GM21737 (cell line): ENCODE results near the gene TNFSF18.

Experiments used
- ATAC-seq: cut with Tn5 transposase; IDR thresholded peaks from one replicate; pipeline ENCODE4 v1.9.1; 2021; ENCODE audit warnings: mild to moderate bottlenecking, moderate library complexity; ENCODE audit not compliant: unreplicated experiment

The TNFSF18 gene

GRCh38 chr1:173042806-173043205 lies 7.9 kb downstream of the TNFSF18 start:
- no peak for ATAC-seq

DNA sequence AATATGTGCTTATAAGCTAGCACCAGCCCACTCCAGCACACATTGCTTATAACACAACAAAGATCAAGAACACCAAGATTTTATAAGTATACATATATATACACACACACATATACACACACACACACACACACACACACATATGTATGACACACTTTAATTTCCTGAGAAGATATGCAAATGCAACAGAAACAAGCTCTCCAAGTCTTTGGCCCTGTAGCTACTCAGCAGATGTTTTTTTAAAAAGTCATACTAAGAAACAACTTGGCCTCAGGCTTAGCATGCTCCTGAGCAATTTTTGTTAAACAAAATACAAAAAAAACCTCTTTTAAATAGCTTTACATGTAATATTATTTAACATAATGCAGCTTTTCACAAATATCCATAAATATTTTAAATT lies 11.1 kb downstream of the TNFSF18 start:
- ATAC-seq: no peak

DNA sequence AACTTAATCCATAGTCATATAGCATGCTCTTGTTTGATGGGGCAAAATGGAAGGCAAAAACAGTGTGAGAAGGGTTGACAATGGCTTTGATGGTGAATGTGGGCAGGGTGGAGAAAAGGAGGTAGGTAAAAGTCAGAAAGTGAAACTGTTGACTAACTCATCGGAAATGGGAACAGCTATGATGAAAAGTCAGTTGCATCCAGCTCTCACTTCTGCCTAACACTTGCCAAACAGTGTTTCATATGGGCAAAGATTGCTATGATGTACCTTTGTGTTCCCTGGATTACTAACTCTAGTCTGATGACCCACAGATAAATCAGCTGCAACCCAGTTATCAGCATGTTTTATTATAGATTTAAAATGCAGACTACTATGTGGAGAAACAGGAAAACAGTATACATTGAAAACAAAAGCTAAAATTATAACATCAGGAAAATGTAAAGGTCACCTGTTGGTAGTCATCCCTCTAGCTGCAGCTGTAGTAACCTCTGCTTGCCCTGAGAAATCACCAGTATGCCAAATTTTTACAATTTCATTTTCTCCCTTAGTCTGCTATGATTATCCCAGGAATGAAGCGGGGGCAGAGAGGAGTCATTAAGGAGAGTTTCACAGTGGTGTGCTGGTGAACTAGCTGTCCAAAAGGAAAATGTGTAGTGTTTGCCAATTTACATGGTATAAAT lies 11.7 kb downstream of the TNFSF18 start:
- no peak for ATAC-seq

- no peak for ATAC-seq
These were observed 26.2 kb downstream of the TNFSF18 start for GRCh38 chr1:173024543-173024942.

DNA sequence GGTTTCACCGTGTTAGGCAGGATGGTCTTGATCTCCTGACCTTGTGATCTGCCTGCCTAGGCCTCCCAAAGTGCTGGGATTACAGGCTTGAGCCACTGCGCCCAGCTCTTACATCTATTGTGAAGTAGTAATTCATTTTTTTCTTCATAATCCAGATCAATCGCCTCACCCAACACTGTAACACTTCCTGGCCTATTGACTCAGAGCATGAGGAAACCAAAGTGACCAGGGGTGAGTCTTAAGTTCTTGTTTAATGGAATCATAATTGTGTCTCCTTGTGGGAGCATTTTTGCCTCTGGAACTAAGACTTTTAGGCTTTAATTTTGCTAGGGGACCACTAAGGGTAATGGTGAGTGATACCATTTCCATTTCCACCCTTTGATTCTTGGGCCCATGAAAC lies 27.4 kb downstream of the TNFSF18 start:
- no peak for ATAC-seq

DNA sequence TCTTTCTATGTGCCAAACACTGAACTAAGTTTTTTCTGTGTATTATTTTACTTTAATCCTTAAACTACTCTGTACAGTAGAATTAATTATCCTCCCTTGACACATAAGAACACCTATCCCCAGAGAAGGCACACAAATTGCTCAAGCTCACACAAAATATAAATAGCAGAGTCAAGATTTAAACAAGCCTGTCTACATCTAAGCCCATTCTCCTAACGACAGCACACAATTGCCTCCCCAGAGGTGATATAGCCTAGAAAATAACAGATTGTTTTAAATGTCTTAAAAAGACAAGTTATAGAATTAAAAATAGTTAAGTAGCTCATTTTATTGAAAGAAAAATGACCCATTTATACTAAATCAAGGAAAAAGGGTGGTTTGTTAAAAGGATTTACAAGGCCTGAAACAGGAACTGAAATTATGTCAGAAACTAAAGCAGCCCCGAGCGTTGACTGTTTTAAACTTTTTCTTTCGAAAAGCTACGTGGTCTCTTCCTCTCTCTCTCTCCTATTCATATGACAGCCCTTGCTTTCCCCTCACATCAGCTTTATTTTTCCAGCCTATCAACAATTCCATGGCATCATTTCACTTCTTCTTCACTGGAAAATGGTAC lies 30.5 kb downstream of the TNFSF18 start:
- ATAC-seq: peak; percentile 85

- no peak for ATAC-seq
These were observed 32.9 kb downstream of the TNFSF18 start for GRCh38 chr1:173017792-173018191.

- no peak for ATAC-seq
These were observed 34.3 kb downstream of the TNFSF18 start for GRCh38 chr1:173016419-173016818.

DNA sequence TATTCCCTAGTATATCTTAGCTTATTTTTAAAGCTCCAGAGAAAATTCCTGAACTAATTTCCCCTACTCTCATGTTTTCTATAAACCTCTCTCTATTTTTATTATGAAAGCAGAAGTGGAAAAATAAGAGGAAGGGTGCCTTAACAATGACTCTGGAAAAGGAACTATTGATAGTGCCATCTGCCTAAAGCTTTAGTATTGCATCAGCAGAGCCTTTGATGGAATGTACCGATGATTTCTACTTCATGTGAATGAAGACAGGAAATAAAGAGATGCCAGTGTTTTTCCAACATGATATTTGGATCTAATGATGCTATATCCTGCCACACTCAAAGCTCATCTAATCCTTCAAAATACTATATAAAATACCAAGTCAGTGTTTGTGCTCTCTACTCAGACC lies 35.1 kb downstream of the TNFSF18 start:
- no peak for ATAC-seq

DNA sequence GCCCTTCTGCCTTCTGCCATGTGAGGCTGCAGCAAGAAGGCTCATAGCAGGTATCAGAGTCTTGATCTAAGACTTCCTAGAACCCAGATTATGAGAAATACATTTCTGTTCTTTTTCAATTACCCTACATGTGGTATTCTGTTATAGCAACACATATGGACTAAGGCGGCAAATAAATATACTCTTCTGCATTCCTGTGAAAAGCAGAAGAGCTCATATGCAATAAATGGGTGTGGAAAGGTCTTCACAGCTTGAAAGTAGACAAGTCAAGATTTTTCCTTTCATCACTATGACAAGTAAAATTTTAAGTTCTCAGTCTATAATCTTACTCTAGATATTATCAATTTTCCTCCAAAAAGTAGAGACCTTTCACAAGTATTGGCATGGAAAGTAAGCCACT lies 36.6 kb downstream of the TNFSF18 start:
- ATAC-seq: no peak

DNA sequence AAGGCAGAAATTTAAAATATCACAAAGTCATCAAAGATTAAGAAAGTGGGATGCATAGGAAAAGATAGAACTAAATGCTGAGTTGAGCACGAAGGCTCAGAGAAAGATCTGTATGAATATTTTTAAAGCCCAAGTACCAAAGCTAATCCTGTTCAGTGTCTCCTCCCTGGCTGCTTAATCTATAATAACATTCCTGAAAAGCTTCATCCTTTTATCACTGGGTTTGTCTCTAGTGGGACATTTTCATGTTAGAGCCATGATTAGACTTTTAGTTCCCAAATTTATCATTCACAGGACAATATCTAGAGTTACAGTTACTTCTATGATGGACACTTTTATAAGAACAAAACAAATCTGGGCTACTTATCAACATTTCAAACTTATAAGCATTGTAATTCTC lies 38.6 kb downstream of the TNFSF18 start:
- no peak for ATAC-seq

DNA sequence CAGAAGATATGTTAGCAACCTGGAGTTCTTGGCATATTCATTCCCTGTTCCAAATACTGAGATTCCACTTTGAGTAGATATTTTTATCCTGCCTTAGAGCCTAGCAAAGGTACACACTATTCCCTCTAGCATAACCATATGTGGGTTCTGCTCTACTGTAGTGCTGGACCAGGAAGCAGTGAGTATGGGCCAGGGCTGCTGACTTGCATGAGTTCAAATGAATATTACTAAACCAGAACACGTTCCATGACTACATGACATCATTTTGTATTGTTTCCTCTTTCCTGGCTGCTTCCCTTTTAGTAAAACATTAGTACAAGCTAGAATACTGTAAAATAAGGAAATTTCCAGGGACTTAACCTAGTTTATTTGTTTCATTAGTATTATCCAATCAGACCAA lies 41.1 kb downstream of the TNFSF18 start:
- ATAC-seq: no peak

DNA sequence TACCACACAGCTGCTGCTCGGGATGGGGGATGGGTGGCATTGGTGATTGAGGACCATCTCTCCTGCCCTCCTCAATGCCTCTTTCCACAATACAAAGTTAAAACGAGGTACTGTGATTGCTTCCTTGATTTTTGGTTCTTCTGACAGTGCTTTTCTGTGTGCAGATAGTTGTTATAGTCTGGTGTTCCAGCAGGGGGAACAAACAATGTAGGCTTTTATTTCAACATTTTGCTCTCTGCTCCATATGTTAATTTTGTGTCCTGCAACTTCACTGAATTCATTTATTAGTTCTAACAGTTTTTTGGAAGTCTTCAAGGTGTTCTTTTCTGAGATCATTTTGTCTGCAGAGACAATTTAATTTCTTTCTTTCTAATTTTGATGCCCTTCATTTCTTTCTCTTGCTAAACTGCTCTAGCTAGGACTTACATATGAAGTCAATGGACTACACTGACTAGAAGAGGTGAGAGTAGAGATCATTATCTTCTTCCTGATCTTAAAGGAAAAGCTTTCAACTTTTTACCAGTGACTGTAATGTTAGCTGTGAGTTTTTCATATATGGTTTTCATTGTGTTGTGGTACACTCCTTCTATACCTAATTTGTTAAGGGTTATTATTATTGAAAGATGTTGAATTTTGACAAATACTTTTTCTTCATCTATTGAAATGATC lies 45.4 kb downstream of the TNFSF18 start:
- ATAC-seq: no peak

- ATAC-seq: no peak
These were observed 47.6 kb downstream of the TNFSF18 start for GRCh38 chr1:173002891-173003838.

DNA sequence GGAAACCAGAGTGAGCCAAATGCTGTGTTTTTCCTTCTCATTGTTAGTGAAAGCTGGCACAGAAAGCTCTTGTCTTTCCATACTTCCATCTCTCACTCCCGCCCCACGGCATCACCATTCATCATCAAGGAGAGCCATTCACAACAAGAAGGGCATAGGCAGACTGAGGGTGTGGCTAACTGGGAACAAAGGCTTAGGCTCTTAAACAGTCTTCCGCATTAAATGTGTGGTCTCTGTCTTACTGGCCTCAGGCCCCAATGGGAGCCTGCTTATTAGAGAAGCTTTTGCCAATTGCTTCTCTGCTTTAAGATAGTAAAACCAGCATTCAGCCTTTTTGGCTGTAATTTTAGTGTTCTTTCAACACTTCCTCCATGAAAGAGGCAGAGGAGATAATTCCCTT lies 51.4 kb downstream of the TNFSF18 start:
- ATAC-seq: no peak

DNA sequence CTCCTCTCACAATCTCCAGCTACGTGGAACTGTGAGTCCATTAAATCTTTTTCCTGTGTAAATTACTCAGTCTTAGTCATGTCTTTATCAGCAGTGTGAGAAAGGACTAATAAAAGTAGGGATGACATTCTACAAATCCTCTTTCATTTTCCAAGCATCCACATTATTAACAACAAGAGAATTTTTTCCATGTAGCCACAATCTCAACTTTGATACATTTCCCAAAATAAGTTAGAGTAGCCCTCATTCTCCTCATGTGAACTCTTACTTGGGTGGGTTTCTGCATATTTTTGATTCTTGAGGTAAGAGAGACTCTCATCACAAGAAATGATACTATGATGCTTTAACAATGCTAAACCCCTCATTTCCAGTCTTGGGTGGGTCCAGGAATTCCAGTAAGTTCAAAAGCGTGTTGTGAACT lies 52.8 kb downstream of the TNFSF18 start:
- ATAC-seq: no peak

DNA sequence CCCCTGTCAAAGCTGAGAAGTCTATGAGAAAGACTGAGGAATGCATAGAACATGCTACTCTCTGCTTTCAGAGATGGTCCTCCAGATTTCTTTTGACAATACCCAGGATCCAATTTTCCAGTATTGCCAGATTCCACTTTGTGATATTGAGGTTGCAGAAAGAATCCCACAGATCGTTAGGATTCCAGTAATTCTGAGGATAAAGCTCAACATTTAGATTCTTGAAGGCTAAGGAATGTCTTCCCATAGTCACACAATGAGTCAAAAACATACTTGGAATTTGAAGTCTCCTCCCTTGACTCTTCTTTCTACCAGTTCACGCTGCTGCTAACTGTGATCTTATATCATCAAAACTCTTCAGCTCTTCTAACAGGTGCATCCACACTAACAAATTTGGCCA lies 57.1 kb downstream of the TNFSF18 start:
- ATAC-seq: no peak

DNA sequence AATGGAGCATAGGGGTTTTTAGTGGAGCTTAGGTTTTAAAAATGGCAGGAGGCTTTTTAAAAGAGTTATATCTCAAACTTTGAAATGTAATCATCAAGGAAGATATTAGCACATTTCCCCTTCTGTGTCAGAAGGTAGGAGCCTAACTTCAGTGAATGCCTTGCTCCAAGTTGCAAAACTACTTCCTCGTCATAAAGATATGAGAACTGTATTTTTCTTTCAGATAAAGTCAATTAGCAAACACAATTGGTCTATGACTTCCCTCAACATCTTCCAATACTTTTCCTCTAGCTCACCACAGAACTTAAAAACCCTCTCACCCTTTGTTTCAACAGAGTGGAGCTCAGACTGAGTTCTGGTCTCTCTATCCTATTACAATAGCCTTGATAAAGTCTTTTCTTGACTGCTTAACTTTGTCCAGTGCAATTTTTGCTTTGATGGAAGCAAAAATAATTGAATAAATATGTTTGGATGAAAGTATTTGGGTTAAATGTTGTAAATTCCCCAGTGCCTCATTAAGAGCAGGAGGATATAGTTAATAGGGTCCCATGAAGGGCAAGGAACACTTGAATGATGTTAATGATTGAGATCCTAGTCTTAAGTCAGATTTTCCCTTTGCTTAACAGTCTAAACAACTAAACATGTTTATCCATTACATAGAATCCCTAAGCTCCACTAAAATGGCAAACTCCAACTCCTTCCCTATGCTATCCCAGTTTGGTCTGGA lies 58.9 kb downstream of the TNFSF18 start:
- no peak for ATAC-seq

GRCh38 chr1:172990598-172991215 lies 60.0 kb downstream of the TNFSF18 start:
- no peak for ATAC-seq
